DMS 273 treated with DMSO at 0.1 percent for 48 hours (cell line): Measurements from ENCODE around the gene DNAI4.
"Not testable (repeated sequence)": the region's sequence is repeated elsewhere in the genome, so short reads cannot be mapped to it uniquely, and the experiment has no call there.

Source experiments
- DNase-seq: peaks from one replicate; lab custom pipeline; 2025; lab: John Stamatoyannopoulos, UW

DNAI4 gene

DNA sequence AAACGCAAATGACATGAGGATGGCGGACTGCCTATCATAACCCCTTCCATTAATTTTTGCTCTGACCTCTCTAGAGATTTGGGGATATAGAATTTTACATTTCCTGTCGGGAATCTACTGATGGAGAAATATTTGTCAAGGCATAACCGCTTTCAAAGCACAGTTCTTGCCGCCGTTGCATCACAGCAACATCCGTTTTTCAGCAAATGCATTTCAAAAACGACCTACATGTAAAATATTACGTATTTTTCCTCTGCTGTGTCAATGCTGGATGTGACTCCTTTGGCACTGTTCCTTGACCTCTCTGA is 5.0 kb upstream of the DNAI4 start:
- DNase-seq, result no peak

DNA sequence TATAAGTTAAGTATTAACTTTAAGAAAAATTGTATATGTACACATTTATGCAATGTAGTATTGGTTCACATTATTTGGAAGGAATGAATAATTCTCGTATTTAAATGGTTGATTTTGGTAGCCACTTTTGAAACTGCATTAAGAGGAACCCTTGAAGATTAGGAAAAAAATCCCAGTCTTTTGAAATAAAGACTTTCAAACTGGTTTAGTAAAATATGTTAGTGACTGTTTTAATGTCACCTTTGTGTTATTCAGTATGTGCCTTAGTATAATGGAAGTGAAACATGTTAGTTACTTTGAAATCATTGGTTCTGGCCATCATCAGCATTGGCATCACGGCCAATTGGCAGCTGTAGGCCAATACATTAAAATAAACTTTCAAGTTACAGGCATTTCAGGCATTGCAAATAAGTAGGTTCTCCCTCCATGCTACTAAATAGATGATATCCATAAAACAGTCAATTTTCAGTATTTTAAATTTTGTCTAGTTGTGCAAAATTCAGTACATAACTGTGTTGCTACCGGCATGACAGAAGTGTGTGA is 4.6 kb upstream of the DNAI4 start:
- DNase-seq, result no peak

DNA sequence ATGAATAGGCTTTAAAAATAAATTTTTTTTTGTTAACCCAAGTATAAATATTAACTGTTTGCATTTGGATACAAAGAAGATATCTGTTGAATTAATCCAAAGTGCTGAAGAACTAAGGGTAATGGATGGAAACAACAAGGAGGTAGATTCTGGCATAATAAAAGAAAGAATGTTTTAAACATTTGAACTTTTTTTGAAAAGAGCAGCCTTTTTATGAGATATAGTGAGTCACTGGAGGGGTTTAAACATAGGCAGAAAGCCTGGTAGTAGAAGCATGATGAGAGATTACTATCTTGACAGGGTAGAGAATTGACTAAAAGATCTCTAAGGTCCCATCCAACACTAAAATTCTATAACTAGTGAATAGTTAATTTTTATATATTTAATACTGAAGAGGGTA is 2.9 kb upstream of the DNAI4 start:
- DNase-seq, result no peak

DNA sequence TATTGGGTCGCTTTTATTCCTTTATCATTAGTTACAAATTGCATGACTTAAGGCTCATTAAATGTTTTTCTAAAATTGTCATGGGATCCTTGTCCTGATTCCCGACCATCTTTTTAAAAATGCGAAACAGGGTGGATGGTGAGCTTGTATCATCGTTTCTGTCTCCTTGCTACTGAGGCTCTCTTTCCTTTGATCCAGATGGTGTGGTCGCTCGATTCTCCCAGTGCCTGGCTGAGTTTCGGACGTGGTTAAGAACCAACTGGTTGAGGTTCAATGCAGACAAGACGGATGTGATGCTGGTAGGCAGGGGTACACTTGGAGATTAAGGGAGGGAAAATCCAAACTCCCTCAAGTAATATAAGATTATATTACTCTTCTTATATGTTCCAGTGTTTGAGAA is 1.3 kb upstream of the DNAI4 start:
- peak; percentile 24 for DNase-seq

DNA sequence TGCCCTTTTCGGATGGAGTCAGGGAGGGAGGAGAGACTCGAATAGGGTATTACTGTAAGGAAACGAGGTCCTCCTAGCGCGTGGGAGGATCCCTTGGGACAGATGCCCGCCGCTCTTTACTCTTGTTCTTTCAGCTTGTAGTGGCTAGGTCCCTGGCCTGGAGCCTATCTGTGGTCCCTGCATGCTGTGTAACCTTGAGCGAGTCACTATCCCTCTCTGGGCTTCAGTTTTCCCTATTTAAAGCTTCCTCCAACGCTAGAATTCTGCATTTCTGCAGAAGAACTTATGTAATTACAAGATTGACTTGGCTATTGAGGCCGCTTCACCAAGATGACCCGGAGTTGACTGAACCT is 878 bp upstream of the DNAI4 start:
- no peak for DNase-seq

DNA sequence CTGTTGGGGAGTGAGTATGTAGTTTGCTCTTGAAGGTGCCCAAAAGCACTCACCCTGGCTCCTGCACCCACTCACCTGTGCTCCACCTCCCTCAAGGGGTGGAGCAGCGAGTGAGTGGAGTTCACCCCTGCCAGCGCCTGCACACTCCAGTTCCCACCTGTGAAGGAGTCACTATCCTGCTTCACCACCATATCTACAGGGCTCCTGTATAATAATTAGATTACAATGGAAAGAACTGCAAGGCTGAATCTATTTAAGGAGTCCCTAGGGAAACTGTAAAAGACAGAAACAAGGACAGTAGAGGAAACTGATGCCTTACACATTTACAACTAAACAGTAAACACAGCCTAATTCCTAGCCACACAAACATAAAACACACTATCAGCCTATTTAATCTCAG is 4.1 kb downstream of the DNAI4 start:
- no peak for DNase-seq

DNA sequence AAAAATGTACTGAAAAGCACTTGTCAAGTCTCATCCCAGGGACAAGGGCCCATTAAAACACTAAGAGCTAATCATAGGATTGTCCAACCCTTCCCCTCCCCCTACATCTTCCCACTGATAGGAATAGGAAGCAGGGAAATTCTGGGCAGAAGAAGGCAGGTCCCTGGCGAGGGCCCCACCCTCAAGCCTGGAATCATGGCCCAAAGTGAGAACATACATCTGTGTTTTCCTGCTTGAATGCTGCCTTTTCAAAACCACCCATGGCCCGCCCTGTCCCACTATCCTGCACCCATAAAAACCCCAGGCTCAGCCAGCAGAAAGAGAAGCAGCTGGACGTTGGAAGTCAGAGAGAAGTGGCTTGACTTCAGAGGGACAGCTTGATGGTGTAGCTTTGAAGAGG is 4.8 kb downstream of the DNAI4 start:
- DNase-seq, result no peak

DNA sequence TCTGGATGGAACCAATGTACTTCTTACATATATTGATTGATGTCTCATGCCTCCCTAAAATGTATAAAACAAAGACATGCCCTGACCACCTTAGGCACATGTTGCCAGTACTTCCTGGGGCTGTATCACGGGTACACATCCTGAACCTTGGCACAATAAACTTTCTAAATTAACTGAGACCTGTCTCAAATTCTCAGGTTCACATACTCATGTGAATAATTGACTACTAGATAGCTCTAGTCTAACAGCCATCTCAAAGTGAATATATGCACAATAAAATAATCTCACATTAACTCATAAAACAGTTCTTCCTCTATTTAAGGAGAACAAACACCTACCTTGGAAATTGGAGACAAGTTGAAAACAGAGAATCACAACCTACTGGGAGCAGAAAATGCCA is 5.6 kb downstream of the DNAI4 start:
- DNase-seq, result no peak

DNA sequence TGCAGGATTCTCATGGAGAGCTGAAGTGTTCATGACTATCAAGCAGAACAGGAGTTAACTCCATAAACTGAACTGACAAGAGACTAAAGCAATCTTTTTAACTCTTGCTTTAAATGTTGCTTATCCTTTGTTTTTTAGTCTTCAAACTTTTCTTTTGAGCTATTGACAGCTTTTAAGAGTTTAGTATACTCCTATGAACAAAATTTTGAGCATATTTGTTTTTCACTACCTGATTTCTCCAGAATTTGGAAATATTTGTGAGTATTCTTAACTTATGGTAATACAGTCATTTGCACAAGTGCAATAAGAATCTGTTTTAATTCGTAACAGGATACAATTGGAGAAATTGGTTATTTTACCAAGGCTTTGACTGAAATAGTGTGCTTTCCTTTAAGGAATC is 7.2 kb downstream of the DNAI4 start:
- DNase-seq, result no peak

DNA sequence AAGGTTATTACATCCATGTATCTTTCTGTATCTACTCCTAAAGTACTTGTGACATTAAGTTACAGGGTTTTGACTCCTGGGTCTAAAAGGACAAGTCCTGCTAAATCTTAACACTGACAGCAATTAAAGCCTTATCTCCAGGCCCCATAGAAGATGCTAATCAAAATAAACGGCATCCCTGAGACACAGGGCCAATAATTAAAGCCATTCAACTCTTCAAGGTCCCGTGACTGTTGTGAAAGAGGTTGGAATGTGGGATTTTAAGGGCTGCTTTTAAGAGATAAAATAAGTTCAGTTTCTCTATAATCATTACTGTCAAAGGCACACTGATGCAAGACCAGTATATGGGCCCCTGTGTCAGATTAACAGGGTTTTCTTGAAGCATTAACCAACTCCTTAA is 8.3 kb downstream of the DNAI4 start:
- no peak for DNase-seq

DNA sequence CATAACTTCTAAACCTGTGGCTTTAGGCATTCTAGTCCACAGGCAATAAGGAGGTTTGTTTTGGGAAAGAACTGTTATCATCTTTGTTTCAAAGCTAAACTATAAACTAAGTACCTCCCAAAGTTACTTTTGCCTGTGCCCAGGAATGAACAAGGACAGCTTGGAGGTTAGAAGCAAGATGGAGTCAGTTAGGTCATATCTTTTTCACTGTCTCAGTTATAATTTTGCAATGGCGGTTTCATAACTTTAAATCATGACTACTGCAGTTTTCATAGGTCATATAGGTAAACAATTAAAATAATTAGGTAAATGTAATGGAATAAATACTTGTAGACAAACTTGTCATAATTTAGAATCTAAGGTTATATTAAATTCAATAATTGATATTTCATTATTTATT is 9.5 kb downstream of the DNAI4 start:
- not testable (repeated sequence) for DNase-seq

DNA sequence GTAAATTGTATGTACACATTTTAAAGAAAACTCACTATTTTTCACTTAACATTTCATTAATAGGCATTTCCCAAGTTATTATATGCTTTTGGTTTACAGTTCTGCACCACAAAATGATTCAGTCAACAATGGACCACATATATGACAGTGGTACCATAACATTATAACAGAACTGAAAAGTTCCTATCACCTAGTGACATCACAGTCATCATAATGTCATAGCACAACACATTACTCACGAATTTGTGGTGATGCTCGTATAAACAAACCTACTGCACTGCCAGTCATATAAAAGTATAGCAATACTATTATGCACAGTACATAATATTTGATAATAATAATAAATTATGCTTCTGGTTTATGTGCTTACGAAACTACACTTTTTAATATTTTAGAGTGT is 30.9 kb downstream of the DNAI4 start:
- no peak for DNase-seq

DNA sequence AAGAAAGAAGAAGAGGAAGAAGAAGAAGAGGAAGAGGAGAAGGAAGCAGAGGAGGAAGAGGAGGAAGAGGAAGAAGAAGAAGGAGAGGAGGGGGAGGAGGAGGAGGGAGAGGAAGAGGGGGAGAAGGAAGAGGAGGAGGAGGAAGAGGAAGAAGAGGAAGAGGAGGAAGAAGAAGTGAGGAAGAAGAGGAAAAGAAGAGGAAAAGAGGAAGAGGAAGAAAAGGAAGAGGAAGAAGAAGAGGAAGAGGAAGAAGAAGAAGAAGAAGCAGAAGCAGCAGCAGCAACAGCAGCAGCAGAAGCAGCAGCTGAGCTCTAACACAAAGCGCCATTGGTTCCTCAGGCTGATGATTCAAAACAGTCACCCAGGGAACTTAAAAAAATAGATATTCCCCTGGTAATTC is 34.0 kb downstream of the DNAI4 start:
- DNase-seq, result no peak

DNA sequence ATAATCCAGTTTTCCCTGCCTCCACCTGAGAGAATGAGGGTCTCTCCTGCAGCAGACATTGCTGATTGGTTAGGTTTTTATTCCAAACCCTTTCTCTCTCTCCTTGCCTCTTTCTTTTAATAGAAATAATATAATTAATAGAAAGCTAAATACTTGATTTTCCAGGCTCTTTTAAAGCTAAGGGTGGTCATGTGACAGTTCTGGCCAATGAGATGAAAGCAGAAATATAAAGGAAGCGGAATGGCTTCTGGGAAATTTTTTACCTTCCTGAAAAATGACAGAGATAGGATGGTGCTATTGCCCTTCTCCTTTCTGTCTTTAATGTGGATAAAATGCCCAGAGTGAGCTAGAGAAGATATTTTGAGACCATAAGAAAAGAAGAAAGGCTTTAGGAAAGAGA is 35.6 kb downstream of the DNAI4 start:
- no peak for DNase-seq

DNA sequence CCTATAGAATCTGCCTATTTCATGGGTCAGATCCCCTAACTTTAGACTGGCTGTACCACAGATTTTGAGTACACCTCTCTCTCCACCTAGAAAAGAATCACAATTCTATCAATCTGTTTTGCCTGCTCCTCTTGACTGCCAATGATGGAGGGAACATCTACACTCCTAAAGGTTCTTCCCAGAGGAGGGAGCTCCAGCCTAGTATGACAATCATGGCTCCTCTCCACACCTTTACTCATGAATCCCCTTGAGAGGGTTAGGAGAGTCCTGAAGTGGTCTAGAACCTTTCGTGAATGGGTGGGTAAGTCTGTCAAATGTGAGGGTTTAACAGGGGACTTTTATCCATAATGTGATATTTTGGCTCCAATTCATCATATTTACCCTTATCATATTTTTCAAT is 48.0 kb downstream of the DNAI4 start:
- no peak for DNase-seq

DNA sequence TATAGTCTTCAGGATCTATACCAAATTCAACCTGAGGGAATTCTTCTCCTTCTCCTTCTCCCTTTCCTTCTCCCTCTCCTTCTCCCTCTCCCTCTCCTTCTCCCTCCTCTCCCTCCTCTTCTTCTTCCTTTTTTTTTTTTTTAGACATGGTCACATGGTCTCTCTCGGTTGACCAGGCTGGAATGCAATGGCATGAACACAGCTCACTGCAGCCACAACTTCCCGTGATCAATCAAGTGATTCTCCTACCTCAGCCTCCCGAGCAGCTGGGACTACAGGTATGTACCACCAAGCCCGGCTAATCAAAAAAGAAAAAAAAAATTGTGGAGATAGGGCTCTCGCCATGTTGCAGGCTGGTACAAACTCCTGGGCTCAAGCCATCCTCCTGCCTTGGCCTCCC is 51.5 kb downstream of the DNAI4 start:
- DNase-seq, result no peak

DNA sequence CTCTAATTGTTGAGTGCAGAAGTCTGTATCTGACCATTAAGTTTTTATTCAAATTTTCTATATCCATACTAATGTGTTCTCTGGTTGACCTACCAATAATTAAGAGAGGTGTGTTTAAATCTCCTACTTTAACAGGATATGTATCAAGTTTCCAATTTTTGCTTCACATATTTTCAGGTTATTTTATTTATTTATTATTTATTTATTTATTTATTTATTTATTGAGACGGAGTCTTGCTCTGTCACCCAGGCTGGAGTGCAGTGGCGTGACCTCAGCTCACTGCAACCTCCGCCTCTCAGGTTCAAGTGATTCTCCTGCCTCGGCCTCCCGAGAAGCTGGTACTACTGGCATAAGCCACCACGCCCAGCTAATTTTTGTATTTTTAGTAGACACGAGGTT is 52.6 kb downstream of the DNAI4 start:
- DNase-seq, result not testable (repeated sequence)

DNA sequence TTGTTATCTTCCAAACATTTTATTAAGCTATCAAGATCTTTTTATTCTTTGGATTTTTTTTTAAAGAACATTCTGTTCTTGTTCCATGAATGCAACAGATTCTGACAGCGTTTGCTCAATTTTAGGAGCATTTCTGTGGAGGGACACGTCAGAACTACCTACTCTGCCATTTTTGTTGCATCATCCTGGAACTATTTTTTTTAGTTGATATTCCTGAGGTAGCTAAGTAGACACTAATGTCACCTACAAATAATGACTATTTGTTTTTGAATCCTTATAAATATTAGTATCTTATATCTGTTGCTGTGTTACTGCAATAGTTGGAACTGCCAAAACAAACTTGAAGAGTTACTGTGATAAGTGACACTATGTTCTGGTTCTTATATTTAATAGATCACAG is 57.2 kb downstream of the DNAI4 start:
- DNase-seq, result no peak

DNA sequence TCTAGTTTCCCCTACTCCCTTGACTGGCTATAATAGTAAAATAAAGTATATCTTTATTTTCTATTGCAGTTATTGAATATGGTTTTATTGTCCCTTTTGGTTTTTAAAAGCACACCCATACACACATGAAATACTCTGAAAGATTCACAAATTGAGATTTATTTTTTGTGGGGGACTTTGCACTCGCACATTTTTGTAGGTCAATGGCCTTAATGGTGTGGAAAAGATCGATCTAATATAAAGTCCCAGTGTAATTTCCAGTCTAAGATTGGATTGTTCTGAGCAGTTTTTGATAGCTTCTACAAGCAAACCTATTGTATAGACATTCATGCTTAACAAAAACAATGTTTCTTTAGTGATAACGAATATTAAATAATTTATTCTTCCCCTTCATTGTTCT is 64.1 kb downstream of the DNAI4 start:
- no peak for DNase-seq

DNA sequence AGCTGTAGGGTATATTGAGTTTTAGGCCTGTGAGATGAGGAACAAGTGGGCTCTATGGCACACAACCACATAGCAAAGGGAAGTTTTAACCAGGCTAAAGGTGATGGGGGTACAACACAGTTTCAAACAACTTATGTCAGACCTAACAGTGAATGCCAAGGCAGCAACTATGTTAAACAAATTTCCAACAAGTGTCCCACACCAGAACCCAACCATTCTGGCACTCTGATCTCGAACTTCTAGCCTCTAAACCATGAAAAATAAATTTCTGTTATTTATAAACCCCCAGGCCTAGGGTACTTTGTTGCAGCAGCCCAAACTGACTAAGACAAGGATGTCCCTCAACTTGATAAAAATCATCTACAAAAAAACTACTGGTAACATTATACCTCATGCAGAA is 71.3 kb downstream of the DNAI4 start:
- no peak for DNase-seq

DNA sequence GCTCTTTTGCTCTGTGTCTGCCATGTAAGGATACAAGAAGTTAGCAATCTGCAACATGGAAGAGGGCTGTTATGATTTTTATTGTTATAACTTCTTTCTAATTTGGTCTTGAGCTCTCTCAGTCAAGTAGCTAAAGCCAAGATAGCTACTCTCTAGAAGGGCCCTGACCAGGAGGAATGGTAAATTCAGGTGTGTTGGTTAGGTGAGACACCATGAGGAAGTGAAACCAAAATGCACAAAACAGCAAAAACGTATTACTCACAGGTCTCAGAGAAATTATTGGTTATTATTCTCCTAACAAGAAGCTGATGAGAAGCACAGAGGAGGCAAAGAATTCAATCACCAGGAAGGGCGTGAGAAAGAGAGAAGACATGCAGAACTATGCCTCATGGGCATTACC is 71.8 kb downstream of the DNAI4 start:
- DNase-seq, result no peak

DNA sequence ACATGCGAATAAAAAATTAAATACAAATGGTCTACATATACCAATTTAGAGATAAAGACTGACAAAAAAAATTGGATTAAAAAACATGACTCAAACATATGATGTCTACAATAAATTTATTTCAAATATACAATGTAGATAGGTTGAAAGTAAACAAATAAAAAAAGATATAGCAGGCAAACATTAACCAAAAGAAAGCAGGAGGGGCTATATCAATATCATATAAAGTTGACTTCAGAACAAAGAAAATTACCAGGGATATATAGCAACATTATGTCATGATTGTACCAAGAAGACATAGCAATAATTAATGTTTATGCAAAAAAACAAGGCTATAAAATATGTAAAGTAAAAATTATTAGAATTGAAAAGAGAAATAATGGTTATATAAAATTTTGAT is 73.7 kb downstream of the DNAI4 start:
- no peak for DNase-seq

DNA sequence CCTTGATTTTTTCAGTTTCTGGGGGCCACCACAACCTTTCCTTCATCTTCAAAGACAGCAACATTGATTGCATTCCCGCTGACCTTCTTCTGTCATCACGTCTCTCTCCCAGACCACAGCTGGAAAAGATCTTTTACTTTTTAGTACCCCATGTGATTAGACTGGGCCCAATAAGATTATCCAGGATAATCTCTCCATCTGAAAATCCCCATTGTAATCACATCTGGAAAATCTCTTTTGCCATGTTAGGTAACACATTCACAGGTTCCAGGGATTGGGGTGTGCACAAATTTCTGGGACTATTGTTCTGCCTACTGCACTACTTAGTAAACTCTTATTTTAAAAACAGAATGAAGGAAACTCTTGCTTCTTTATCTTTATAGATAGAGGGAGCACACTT is 76.5 kb downstream of the DNAI4 start:
- no peak for DNase-seq

DNA sequence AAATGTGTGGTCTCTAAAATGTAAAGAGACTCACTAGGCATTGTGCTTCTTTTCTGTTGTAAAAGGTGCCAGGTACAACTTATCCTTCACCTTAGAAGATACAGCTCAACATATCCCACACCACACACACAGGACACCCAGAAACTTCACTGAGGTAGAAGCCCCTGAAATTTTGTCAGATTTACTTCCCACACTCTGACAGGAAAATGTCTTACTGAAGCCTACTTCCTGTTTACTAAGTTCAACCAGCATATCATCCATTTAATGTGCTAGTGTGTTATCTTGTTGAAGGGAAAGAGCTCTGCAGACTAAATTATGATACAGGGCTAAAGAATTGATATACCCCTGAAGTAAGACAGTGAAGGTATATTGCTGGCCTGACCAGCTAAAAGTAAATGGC is 83.7 kb downstream of the DNAI4 start:
- DNase-seq, result no peak

DNA sequence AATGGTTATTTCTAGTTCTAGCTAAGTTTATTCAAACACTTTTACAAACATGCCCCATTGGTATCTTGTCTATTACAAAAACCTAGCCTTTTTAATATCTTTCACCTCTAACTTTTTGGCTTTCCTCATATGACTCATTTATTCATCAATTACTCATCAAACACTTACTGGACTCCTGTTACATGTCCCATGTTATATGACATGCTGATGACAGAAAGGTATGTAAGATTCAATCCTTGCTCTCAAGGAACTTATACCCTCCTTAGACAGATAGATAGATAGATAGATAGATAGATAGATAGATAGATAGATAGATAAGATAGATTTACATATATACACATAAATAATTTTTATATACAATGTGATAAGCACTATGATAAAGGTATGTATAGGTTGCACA is 89.7 kb downstream of the DNAI4 start:
- no peak for DNase-seq
